ENCODE data around the gene SPAG7. TPM values are rescaled to one million over a fixed set of nuclear protein-coding genes. Genes with fewer than 3 reads are reported as not detected.
A peak's percentile ranks its signal among the peaks of the same experiment; 100 is the strongest.

SPAG7 gene
- total RNA-seq, 1 experiment from 2014 or later, result 49.9 TPM

- TF ChIP-seq ZBTB33 (IDR thresholded peaks at IDR 0.05; ENCODE audit: extremely low read depth, insufficient replicate concordance, low read length) (peak; percentile 100), EZH2phosphoT487 (IDR thresholded peaks at IDR 0.05; ENCODE audit: borderline replicate concordance) (no peak), ZFX (IDR thresholded peaks at IDR 0.05) (no peak), REST (IDR thresholded peaks at IDR 0.05; ENCODE audit: low read depth) (no peak), EGR1 (IDR thresholded peaks at IDR 0.05; ENCODE audit: low read depth) (no peak), EZH2 (IDR thresholded peaks at IDR 0.05) (no peak), SP1 (IDR thresholded peaks at IDR 0.05; ENCODE audit: low read depth) (peak; percentile 60), POLR2AphosphoS5 (IDR thresholded peaks at IDR 0.05; ENCODE audit: low read depth, low read length) (peak; percentile 84), RAD21 (IDR thresholded peaks at IDR 0.05; ENCODE audit: low read depth) (no peak)
Measured at GRCh38 chr17:4939796-4940554, 27.6 kb downstream of the SPAG7 start, which contains the start of the genes RNF167 and SLC25A11 (continued).

All from HCT116 (cell line).